PFSK-1 (cell line): ENCODE data around the gene ANKRD27.

Source experiments
- POLR2AphosphoS5 ChIP-seq: IDR thresholded peaks from 2 replicates; pipeline ENCODE4 v1.6.1; 2012; ENCODE audit warnings: low read depth, mild to moderate bottlenecking, control low read depth, low read length, moderate library complexity
- SIN3A ChIP-seq: IDR thresholded peaks from 2 replicates; pipeline ENCODE4 v1.6.1; 2012; ENCODE audit warnings: mild to moderate bottlenecking, low read length, moderate library complexity, borderline replicate concordance; ENCODE audit not compliant: insufficient read depth
- TAF1 ChIP-seq: IDR thresholded peaks from 2 replicates; pipeline ENCODE4 v1.6.1; 2012; ENCODE audit warnings: low read length, control low read depth, borderline replicate concordance; ENCODE audit not compliant: insufficient read depth
- TF ChIP-seq, protein P1 (sequence below), 2 experiments: IDR thresholded peaks; 2 replicates each; pipeline versions ENCODE4 v1.6.1 to v1.8.0; 2011 to 2012; ENCODE audit warnings: low read depth in 2 of 2, low read length in 2 of 2, control low read depth in 1 of 2, inconsistent platforms in 1 of 2, mild to moderate bottlenecking in 1 of 2, moderate library complexity in 1 of 2; ENCODE audit not compliant: insufficient read depth in 1 of 2

- no peak for TF ChIP-seq POLR2AphosphoS5
- TF ChIP-seq SIN3A: no peak
- TF ChIP-seq TAF1: no peak
- TF ChIP-seq, protein P1, sequence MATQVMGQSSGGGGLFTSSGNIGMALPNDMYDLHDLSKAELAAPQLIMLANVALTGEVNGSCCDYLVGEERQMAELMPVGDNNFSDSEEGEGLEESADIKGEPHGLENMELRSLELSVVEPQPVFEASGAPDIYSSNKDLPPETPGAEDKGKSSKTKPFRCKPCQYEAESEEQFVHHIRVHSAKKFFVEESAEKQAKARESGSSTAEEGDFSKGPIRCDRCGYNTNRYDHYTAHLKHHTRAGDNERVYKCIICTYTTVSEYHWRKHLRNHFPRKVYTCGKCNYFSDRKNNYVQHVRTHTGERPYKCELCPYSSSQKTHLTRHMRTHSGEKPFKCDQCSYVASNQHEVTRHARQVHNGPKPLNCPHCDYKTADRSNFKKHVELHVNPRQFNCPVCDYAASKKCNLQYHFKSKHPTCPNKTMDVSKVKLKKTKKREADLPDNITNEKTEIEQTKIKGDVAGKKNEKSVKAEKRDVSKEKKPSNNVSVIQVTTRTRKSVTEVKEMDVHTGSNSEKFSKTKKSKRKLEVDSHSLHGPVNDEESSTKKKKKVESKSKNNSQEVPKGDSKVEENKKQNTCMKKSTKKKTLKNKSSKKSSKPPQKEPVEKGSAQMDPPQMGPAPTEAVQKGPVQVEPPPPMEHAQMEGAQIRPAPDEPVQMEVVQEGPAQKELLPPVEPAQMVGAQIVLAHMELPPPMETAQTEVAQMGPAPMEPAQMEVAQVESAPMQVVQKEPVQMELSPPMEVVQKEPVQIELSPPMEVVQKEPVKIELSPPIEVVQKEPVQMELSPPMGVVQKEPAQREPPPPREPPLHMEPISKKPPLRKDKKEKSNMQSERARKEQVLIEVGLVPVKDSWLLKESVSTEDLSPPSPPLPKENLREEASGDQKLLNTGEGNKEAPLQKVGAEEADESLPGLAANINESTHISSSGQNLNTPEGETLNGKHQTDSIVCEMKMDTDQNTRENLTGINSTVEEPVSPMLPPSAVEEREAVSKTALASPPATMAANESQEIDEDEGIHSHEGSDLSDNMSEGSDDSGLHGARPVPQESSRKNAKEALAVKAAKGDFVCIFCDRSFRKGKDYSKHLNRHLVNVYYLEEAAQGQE (IDR thresholded peaks at IDR 0.05; ENCODE audit: insufficient read depth in 1 of 2, low read depth in 2 of 2, low read length in 2 of 2): no peak
Observed at GRCh38 chr19:32573492-32573794, 101.5 kb downstream of the ANKRD27 start.
